GM12865 (cell line): ENCODE results near the gene FXYD4.

Source experiments
- DNase-seq: peaks from one replicate; pipeline ENCODE4 v3.0.0; 2010; ENCODE audit warnings: low read depth
- H3K4me3 ChIP-seq: 2 replicates; pipeline ENCODE4 v1.5.1; 2011; ENCODE audit warnings: mild to moderate bottlenecking, low read depth, low read length, control low read depth
- TF ChIP-seq, protein P1 (sequence below): IDR thresholded peaks from 2 replicates; pipeline ENCODE4 v1.5.1; 2011; ENCODE audit warnings: low read length, control low read depth, low read depth, inconsistent platforms; ENCODE audit not compliant: insufficient read depth; ENCODE audit errors: missing control alignments

Gene FXYD4

GRCh38 chr10:43344051-43344450 lies 27.4 kb upstream of the FXYD4 start:
- TF ChIP-seq, protein P1, sequence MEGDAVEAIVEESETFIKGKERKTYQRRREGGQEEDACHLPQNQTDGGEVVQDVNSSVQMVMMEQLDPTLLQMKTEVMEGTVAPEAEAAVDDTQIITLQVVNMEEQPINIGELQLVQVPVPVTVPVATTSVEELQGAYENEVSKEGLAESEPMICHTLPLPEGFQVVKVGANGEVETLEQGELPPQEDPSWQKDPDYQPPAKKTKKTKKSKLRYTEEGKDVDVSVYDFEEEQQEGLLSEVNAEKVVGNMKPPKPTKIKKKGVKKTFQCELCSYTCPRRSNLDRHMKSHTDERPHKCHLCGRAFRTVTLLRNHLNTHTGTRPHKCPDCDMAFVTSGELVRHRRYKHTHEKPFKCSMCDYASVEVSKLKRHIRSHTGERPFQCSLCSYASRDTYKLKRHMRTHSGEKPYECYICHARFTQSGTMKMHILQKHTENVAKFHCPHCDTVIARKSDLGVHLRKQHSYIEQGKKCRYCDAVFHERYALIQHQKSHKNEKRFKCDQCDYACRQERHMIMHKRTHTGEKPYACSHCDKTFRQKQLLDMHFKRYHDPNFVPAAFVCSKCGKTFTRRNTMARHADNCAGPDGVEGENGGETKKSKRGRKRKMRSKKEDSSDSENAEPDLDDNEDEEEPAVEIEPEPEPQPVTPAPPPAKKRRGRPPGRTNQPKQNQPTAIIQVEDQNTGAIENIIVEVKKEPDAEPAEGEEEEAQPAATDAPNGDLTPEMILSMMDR: no peak
- no peak overlapping the region for H3K4me3 ChIP-seq
- DNase-seq: no peak

DNA sequence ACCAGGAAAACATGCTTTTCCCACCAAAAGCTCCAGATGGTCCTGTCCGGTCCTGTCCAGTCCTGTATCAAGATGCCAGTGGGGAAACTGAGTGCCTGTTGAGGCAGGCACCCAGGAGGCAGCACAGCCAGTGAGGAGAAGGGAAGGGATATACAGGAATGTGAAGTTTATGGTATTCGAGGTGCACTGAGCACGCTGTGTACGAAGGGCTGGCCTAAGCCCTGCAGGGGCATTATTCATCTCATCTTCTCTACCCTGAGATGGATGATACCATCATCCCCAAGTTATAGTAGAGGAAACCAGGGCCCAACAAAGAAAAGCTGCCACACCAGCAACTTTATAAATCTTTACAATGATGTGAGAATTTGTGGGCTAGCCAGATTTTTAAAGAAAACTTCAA lies 23.4 kb upstream of the FXYD4 start:
- TF ChIP-seq, protein P1: no peak
- no peak overlapping the region for H3K4me3 ChIP-seq
- DNase-seq: no peak

DNA sequence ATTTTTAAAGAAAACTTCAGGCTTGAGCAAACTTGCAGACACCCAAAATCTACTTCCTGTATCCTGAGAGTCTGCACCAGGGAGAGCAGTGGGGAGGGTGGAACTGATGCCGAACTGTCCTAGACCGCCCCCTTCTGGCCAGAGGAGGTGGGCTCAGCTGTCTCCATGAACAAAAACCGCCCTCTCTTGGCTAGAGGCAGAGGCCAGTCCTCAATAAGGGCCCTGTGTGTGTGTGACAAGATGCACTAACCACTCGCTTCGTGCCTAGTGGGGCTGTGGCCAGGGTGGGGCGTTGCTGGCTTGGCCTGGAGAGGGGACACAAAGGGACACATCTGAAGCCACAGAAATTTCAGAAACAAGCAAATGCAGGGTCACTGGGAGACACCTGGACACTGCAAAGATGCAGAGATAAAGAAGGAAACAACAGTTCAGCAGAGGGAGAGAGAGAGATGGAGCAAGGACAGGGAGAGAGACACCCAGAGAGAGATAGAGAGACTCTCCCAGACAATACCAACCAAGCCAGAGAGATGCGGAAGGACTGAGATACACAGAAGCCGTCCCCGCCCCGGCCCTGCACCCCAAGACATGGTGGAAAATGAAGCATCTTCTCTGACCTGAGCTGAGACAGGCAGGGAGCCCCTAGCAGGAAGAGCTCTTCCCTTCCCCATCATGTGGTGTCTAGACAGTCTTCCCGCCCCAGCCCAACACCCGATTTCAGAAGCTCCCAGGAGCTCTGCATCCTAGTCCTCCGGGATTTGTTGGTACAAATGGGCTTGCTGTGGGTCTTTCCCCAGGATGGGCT lies 22.7 kb upstream of the FXYD4 start:
- DNase-seq: peak; percentile 87
- TF ChIP-seq, protein P1: peak; percentile 96
- H3K4me3 ChIP-seq: no peak overlapping the region

DNA sequence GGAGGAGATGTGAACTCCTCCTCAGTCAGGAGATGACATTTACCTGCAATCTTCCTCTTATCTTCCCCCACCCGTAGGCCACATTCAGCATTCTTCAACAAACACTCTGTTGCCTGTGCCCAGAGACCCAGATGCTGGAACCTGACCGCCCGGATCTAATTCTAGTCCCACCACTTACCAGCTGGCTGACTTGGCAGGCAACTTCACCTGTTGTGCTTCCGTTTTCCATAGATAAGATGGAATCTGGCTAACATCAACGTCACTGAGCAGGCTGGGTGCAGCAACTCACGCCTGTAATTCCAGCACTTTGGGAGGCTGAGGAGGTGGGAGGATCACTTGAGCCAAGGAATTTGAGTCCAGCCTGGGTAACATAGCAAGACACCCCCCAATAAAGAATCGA lies 21.3 kb upstream of the FXYD4 start:
- no peak for DNase-seq
- TF ChIP-seq, protein P1: no peak
- H3K4me3 ChIP-seq: no peak overlapping the region

GRCh38 chr10:43350686-43351085 lies 20.8 kb upstream of the FXYD4 start:
- TF ChIP-seq, protein P1: no peak
- H3K4me3 ChIP-seq: no peak overlapping the region
- no peak for DNase-seq

GRCh38 chr10:43351301-43351700 lies 20.1 kb upstream of the FXYD4 start:
- TF ChIP-seq, protein P1: no peak
- H3K4me3 ChIP-seq: no peak overlapping the region
- no peak for DNase-seq

DNA sequence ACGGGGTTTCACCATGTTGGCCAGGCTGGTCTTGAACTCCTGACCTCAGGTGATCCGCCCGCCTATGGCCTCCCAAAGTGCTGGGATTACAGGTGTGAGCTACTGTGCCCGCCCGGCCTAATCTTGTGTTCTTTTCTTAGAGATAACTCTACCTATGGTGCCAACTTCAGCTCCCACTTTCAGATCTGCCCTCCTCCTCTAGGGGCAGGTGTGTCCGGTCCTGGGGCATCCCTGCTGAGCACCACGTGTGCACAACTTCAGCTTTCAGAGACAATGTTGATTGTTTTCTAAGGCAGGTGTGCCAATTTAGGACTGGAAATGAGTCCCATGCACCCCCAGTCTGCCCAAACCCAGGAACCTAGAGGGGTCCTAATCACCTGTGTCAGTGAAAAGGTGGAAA lies 18.5 kb upstream of the FXYD4 start:
- DNase-seq: no peak
- H3K4me3 ChIP-seq: no peak overlapping the region
- TF ChIP-seq, protein P1: no peak
